GM19099 (cell line): ENCODE measurements around the gene SETD1A.

Experiments used
- POLR2A ChIP-seq: IDR thresholded peaks from 3 replicates; pipeline ENCODE4 v1.6.1; 2011; ENCODE audit warnings: low read depth; ENCODE audit not compliant: insufficient read length; ENCODE audit errors: extremely low read depth

Gene SETD1A

DNA sequence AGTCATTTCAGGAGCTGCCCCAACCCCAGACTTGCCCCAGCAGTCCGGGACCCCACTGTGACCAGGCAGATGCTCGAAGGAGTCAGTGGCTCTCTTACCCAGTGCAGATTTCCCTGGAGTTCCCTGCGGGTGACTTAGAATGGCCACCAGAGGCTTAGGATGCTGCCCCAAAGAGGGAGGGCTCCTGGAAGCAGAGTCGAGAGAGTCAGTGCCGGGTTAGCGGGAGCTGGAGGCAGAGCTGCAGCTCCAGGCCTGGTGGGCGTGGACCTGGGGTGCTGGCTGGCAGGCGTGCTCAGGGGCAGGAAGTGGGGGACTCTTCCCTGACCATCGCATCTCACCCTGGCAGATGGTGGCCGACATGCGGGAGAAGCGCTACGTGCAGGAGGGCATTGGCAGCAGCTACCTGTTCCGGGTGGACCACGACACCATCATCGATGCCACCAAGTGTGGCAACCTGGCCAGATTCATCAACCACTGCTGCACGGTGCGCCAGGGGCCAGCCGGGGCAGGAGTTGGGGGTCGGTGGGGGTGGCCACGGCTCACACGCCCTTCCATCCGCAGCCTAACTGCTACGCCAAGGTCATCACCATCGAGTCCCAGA is 25.8 kb downstream of the SETD1A start:
- TF ChIP-seq POLR2A = no peak

GRCh38 chr16:30983898-30984610 is 26.5 kb downstream of the SETD1A start:
- no peak for TF ChIP-seq POLR2A

GRCh38 chr16:30984669-30985400 is 27.3 kb downstream of the SETD1A start, which contains the start of gene HSD3B7:
Gene HSD3B7, plus strand, starts transcription at chr16:30985207. Its CDS starts 452 bp downstream, at chr16:30985659.
- TF ChIP-seq POLR2A = no peak

GRCh38 chr16:30985401-30986128 is 28.0 kb downstream of the SETD1A start:
- no peak for TF ChIP-seq POLR2A

DNA sequence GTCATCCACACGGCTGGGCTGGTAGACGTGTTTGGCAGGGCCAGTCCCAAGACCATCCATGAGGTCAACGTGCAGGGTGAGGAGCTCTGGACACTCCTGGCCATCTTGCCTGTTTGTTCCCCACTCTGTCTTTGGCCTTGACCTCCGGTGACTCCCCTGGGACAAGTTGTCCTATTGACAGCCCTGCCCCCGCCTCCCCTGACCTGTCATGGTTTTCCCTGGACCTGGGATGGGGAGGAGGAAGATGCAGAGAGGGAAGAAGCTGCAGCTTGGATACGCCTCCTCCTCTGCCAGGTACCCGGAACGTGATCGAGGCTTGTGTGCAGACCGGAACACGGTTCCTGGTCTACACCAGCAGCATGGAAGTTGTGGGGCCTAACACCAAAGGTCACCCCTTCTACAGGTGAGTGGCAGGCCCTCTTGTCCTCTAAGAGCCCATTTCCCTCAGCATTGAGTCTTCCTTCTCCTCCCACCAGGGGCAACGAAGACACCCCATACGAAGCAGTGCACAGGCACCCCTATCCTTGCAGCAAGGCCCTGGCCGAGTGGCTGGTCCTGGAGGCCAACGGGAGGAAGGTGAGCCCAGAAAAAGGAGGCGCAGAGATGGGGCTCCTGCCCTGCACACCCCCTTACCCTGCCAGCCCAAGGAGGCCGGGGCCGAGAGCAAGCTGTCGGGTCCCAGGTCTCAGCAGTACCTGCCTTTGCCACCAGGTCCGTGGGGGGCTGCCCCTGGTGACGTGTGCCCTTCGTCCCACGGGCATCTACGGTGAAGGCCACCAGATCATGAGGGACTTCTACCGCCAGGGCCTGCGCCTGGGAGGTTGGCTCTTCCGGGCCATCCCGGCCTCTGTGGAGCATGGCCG is 28.8 kb downstream of the SETD1A start:
- TF ChIP-seq POLR2A = no peak

- TF ChIP-seq POLR2A = no peak
Observed at GRCh38 chr16:30987581-30988190, 30.1 kb downstream of the SETD1A start.

DNA sequence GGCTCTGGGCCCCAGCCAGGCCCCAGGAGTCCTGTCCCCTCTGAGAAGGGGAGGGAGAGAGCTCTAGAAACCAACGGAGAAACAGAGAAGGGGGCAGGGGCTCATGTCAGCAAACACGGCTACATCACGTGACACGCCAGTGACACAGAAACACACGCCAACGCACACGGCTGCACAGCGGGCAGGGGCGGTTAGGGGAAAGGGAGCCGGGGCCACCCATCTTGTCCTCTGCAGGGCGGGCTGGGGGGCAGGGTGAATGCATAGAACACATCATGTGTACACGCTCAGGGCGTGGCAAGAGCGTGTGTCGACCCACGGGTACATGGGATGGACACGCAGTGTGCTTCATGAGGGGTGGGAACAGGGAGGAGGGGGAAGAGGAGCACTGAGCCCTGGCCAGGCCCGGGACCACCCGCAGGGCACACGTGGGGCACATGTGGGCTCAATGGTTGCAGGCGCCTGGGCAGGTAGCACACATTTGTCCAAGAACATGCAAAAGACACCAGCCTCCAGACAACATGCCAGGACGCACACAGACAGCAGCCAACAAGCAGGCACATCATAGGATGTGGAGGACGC is 32.0 kb downstream of the SETD1A start:
- TF ChIP-seq POLR2A = no peak

DNA sequence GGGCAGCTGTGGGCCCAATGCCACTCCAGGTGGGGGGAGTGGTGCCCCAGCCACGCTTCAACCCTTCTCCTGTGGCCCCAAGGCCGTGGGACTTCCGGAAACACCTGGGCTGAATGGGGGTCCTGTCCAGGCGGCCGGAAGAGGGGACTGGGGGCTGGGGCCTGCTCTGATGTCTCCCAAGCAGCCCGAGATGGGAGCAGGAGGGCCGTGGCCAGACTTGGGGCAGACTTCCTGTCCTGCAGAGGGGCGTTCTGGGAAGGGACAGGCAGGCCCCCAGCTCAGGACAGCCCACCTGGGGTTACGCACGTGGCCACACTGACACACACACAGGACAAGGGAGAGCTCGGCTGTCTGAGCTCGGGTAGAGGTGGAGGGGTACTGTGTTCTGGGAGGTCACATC is 32.6 kb downstream of the SETD1A start:
- no peak for TF ChIP-seq POLR2A

- TF ChIP-seq POLR2A = no peak
Observed at GRCh38 chr16:30991052-30991451, 33.5 kb downstream of the SETD1A start.

GRCh38 chr16:30992276-30992780 is 34.8 kb downstream of the SETD1A start:
- no peak for TF ChIP-seq POLR2A

GRCh38 chr16:30992931-30993816 is 35.6 kb downstream of the SETD1A start:
- no peak for TF ChIP-seq POLR2A

DNA sequence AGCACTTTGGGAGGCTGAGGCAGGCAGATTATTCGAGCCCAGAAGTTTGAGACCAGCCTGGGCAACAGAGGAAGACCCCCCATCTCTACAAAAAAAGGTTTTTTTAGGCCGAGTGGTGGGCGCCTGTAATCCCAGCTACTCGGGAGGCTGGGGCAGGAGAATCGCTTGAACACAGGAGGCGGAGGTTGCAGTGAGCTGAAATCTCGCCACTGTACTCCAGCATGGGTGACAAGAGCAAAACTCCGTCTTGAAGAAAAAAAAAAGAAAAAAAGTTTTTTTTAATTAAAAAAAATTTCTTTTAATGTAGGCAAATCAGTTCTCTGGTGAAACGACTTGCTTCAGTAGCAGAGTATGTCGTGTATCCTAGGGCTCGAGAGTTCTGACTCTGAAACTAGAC is 38.4 kb downstream of the SETD1A start:
- no peak for TF ChIP-seq POLR2A
